Spleen (tissue), 7 donors: ENCODE results near the gene TMEM151A.

Experiments used
- POLR2A ChIP-seq, 3 donors: fragments of 450-650 bp; IDR thresholded peaks; one replicate each; pipeline ENCODE4 v1.5.1; 2017; ENCODE audit warnings: antibody characterized with exemption in 3 of 3, mild to moderate bottlenecking in 1 of 3
- POLR2AphosphoS5 ChIP-seq, 3 donors: sonication (generic); formaldehyde crosslinking; IDR thresholded peaks; one replicate each; pipeline ENCODE4 v1.5.1; 2017; ENCODE audit warnings: antibody characterized with exemption in 3 of 3
- TF ChIP-seq, protein P1 (sequence below), 11 experiments: fragments of 200-600 bp in 7 of 11; fragments of 450-650 bp in 4 of 11; sonication (generic) in 4 of 11; IDR thresholded peaks in 8 of 11; conservative IDR thresholded peaks in 3 of 11; 1 replicate in 7 of 11; 2 replicates in 4 of 11; pipeline versions ENCODE4 v1.4.0 to v1.8.0; 2016 to 2021; ENCODE audit warnings: antibody characterized with exemption in 11 of 11, inconsistent platforms in 4 of 11, mild to moderate bottlenecking in 1 of 11
- donor health status: DM: no; HTN: no; CAD: no; lungs with moderate emphysema.
- donor health status: DM: no; HTN: no; CAD: no.
- donor health status: DM: no; HTN: no; CAD: no.

DNA sequence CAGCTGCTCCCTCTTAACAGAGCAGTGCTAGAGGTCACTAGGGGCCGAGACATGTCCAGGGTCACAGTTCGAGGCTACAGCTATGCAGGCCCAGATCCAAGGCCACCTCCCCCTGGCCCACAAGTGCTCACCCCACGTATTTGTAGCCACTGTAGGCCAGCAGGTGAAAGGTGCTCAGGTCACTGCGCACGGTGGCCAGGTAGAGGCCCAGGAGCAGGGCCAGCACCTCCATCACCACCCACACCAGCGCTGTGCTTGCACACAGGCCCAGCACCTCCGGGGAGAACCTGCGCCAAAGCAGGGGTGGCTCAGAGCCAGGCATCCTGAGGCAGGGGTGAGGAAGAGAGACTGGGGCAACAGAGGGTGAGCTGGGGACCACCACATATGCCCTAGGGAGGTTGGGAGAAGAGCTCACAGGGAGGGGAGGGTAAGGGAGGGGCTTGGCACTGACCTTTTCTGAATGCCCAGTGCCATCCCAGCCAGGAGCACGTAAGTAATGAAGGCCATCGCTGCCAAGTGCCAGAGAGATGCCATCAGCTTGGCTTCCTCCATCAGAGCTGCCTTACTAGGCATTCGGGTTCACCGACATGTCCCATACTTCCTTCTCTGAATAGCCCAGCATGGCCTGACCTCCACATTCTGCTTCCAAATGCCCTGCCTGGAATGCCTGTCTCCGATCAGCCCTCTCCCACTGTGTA is 6.3 kb upstream of the TMEM151A start:
- TF ChIP-seq, protein P1, sequence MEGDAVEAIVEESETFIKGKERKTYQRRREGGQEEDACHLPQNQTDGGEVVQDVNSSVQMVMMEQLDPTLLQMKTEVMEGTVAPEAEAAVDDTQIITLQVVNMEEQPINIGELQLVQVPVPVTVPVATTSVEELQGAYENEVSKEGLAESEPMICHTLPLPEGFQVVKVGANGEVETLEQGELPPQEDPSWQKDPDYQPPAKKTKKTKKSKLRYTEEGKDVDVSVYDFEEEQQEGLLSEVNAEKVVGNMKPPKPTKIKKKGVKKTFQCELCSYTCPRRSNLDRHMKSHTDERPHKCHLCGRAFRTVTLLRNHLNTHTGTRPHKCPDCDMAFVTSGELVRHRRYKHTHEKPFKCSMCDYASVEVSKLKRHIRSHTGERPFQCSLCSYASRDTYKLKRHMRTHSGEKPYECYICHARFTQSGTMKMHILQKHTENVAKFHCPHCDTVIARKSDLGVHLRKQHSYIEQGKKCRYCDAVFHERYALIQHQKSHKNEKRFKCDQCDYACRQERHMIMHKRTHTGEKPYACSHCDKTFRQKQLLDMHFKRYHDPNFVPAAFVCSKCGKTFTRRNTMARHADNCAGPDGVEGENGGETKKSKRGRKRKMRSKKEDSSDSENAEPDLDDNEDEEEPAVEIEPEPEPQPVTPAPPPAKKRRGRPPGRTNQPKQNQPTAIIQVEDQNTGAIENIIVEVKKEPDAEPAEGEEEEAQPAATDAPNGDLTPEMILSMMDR (IDR thresholded peaks at IDR 0.05 in 8 of 11, conservative IDR thresholded peaks at IDR 0.05 in 3 of 11), result no peak
- TF ChIP-seq POLR2AphosphoS5 (IDR thresholded peaks at IDR 0.05), result no peak
- TF ChIP-seq POLR2A (IDR thresholded peaks at IDR 0.05), result no peak
